Colon (tissue), 2 donors: ENCODE results near the gene IFITM1.
A peak's percentile ranks its signal among the peaks of the same experiment; 100 is the strongest.
"Not testable (repeated sequence)": the region's sequence is repeated elsewhere in the genome, so short reads cannot be mapped to it uniquely, and the experiment has no call there.

Experiments used
- FAIRE-seq: peaks from 2 replicates; lab custom pipeline; 2012; peaks lifted over from hg19 to GRCh38; lab: Jason Lieb, UNC
- donor health status: control.
- donor health status: control.

Gene IFITM1

GRCh38 chr11:313787-314553 is at the start of gene IFITM1:
IFITM1 (plus strand) TSS chr11:314040; CDS start chr11:314171, 131 bp downstream.
- no peak for FAIRE-seq

- FAIRE-seq, result no peak
These were observed 47.0 kb upstream of the IFITM1 start for GRCh38 chr11:266676-267439.

DNA sequence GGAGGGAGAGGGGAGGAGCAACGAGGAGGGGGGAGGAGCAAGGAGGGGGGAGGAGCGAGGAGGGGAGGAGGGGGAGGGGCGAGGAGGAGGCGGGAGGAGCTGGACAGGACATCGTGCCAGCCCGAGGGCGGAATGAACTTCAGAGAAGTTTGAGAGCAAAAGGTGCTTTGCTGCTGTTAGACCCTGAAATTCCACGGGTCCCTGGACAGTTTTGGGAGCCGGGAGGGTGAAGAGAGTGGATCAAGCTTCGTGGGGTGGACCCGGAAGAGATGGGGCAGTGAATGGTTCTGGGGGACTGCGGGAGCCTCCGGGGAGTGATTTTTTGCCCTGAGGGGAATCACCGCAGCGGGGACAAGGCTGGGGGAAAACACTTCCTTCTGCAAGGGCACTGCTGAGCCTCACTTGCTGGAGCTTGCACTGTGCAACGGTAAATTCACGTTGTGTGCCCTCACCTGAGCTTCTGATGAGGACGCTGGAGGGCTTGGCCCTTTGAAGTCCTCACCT is 46.3 kb upstream of the IFITM1 start:
- FAIRE-seq, result no peak

GRCh38 chr11:268716-269145 is 45.1 kb upstream of the IFITM1 start:
- not testable (repeated sequence) for FAIRE-seq

GRCh38 chr11:269146-269890 is 44.5 kb upstream of the IFITM1 start:
- peak; percentile 21 for FAIRE-seq

DNA sequence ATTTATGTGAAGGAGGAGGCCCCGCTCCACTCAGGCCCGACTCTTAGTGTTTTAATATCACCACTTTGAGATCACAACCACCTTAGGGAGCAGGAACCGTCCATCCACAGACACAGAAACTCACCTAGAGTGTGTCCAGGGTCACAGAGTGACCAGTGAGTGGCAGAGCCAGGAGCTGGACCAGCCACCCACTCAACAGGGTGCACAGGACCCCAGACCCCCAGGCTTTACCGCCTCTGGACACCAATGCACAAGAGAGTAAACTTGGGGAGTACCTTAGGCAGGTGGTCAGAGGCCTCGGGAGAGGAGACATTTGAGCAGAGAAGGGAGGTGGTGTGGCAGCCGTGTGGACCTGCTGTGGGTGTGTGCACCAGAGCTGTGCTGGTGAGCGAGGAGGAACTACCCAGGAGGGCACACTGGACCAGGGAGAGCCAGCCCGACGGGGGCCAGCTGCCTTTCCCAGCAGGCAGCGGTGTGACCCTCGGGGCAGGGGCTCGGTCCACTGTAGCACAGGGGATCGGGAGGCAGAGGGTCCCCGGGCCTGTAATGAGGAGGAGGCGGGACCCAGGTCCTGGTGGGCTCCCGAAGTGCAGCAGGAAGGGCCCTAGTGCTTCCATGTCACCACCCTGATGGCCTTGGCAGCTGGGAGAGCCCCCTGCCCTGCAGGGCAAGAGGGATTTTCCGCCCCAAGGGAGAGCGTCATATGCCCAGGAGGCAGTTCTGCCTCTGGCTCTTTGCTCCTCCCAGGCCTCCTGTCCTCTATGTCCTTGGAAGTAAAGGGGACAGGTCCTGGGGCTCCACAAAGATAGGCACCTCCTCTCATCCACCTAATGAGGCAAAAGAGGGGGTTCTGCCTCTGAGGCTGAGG is 43.2 kb upstream of the IFITM1 start:
- no peak for FAIRE-seq

GRCh38 chr11:271319-271715 is 42.5 kb upstream of the IFITM1 start:
- FAIRE-seq, result no peak

- FAIRE-seq, result no peak
These were observed 41.5 kb upstream of the IFITM1 start for GRCh38 chr11:272195-272930.

GRCh38 chr11:272931-273198 is 41.0 kb upstream of the IFITM1 start:
- no peak for FAIRE-seq

DNA sequence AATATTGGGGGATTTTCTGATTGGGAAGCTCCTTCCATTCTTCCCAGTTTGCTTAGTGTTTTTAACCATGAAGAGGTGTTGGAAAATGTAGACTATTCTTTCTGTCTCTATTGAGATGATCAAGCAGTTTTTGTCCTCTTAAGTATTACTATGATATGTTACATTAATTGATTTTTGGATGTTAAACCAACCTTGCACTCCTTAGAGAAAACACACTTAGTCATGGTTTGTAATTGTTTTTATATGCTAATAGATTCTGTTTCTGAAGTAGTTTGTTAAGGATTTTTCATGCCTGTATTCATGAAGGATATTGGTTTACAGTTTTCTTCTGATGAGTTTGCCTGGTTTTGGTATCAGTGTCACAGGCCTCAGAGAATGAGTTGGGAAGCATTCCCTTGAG is 37.6 kb upstream of the IFITM1 start:
- no peak for FAIRE-seq

GRCh38 chr11:278001-278951 is 35.6 kb upstream of the IFITM1 start, which contains the start of gene NLRP6:
NLRP6 (plus strand) TSS chr11:278407; CDS start chr11:278570, 163 bp downstream.
- FAIRE-seq, result no peak

- no peak for FAIRE-seq
These were observed 34.5 kb upstream of the IFITM1 start for GRCh38 chr11:279040-279965.

DNA sequence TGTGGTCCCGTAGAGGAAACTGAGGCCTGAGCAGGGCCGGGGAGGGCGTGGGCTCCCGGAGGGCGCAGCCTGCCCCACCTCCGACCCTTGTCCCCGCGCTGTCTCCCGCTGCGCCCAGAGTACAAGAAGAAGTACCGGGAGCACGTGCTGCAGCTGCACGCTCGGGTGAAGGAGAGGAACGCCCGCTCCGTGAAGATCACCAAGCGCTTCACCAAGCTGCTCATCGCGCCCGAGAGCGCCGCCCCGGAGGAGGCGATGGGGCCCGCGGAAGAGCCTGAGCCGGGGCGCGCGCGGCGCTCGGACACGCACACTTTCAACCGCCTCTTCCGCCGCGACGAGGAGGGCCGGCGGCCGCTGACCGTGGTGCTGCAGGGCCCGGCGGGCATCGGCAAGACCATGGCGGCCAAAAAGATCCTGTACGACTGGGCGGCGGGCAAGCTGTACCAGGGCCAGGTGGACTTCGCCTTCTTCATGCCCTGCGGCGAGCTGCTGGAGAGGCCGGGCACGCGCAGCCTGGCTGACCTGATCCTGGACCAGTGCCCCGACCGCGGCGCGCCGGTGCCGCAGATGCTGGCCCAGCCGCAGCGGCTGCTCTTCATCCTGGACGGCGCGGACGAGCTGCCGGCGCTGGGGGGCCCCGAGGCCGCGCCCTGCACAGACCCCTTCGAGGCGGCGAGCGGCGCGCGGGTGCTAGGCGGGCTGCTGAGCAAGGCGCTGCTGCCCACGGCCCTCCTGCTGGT is 33.7 kb upstream of the IFITM1 start:
- no peak for FAIRE-seq

DNA sequence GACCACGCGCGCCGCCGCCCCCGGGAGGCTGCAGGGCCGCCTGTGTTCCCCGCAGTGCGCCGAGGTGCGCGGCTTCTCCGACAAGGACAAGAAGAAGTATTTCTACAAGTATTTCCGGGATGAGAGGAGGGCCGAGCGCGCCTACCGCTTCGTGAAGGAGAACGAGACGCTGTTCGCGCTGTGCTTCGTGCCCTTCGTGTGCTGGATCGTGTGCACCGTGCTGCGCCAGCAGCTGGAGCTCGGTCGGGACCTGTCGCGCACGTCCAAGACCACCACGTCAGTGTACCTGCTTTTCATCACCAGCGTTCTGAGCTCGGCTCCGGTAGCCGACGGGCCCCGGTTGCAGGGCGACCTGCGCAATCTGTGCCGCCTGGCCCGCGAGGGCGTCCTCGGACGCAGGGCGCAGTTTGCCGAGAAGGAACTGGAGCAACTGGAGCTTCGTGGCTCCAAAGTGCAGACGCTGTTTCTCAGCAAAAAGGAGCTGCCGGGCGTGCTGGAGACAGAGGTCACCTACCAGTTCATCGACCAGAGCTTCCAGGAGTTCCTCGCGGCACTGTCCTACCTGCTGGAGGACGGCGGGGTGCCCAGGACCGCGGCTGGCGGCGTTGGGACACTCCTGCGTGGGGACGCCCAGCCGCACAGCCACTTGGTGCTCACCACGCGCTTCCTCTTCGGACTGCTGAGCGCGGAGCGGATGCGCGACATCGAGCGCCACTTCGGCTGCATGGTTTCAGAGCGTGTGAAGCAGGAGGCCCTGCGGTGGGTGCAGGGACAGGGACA is 32.9 kb upstream of the IFITM1 start:
- no peak for FAIRE-seq

- FAIRE-seq, result no peak
These were observed 32.2 kb upstream of the IFITM1 start for GRCh38 chr11:281486-282161.

DNA sequence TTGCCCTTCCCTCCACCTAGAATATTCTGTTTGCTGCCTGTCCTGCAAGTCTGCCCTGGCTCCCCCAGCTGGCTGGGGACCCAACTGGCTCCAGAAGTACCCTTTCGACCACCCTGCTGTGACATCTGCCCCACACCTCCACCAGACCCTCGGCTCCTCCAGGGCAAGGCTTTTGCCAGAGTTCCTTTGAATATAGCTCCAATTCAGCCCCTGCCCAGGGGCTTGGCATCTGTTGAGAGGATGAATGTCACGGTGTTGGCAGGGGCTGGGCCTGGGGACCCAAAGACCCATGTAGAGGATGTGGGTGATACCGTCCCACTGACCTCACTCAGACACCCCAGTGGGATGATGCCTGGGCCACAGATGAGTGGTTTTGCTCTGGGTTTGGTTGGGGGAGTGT is 31.7 kb upstream of the IFITM1 start:
- FAIRE-seq, result no peak
